ENCODE data around the gene NEDD9. TPM values are rescaled to one million over a fixed set of nuclear protein-coding genes. Genes with fewer than 3 reads are reported as not detected.

The NEDD9 gene
- polyA plus RNA-seq, 3 donors, result 18.2 to 35.9 (median 33.0) TPM

DNA sequence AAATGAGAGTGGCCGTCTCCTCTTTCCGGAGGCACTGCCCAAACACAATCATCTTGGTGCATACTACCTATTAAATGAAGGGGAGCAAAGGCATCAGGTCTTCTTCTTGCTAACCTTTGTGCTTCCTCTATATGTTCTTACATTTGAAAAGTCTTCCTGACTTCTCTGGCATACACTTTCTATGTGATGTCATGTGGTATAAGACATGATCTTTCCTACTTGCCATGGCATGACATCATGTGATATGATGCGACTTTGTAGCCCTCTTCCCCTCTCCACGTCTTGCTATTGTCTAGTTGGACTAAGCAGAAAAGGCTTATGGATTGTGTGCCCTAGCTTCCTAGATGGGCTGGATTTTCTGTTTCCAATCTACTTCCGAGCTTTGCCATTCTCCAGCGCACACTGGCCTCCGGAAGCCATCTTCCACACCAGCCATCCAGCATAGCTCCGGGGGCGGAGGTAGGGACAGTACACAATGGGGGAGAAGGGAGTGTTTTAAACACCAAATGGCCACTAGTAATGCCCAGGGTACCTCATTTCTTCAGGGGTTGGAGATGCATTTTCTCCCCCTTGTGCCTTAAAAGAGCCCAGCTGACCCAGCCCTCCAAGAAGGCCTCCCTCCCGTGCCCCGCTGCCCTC lies 8.8 kb upstream of the NEDD9 start:
- Histone ChIP-seq H3K4me3 (replicated peaks in 1 of 3; ENCODE audit: low read depth in 2 of 3, low read length in 3 of 3) (no peak overlapping the region), H3K27ac (ENCODE audit: low read depth in 1 of 2, low read length in 2 of 2) (no peak overlapping the region), H3K27me3 (ENCODE audit: control insufficient read depth in 2 of 2, insufficient read depth in 2 of 2, low read length in 2 of 2) (no peaks in the 10 kb centered on the region), H3K4me1 (ENCODE audit: control insufficient read depth in 1 of 2, insufficient read depth in 2 of 2, low read length in 2 of 2) (peaks cover 7 to 10% of the 10 kb centered on the region in 2 donors), H2AFZ (ENCODE audit: insufficient read depth, low read depth, low read length, poor library complexity, severe bottlenecking) (no peak overlapping the region), H3K4me2 (replicated peaks; ENCODE audit: extremely low read depth, low read length, poor library complexity, severe bottlenecking) (no peak overlapping the region), H3K79me2 (ENCODE audit: insufficient read depth, low read length) (no peaks in the 10 kb centered on the region), H3K36me3 (replicated peaks in 1 of 2; ENCODE audit: control insufficient read depth in 1 of 2, insufficient read depth in 2 of 2, low read length in 2 of 2) (peaks cover 3 to 16% of the 10 kb centered on the region in 2 donors), H3K9me3 (replicated peaks in 1 of 2; ENCODE audit: control insufficient read depth in 1 of 2, insufficient read depth in 1 of 2, low read length in 2 of 2) (no peaks in the 10 kb centered on the region), H3K9ac (ENCODE audit: insufficient read depth, low read length, poor library complexity, severe bottlenecking) (no peak overlapping the region), H4K20me1 (ENCODE audit: insufficient read depth, low read length) (peaks cover 6% of the 10 kb centered on the region)
- H3K9me3 Mint-ChIP-seq, result peaks cover 0 to 2% (median 0%) of the 10 kb centered on the region in 7 donors
- no peak overlapping the region for H3K4me3 Mint-ChIP-seq
- H3K27me3 Mint-ChIP-seq (ENCODE audit: low read depth in 3 of 3), result peaks cover 0 to 2% (median 2%) of the 10 kb centered on the region in 3 donors
- WGBS (ENCODE audit: insufficient coverage), result 100% methylated on average over 2 of the region's 11 CpGs
- TF ChIP-seq, protein P1, sequence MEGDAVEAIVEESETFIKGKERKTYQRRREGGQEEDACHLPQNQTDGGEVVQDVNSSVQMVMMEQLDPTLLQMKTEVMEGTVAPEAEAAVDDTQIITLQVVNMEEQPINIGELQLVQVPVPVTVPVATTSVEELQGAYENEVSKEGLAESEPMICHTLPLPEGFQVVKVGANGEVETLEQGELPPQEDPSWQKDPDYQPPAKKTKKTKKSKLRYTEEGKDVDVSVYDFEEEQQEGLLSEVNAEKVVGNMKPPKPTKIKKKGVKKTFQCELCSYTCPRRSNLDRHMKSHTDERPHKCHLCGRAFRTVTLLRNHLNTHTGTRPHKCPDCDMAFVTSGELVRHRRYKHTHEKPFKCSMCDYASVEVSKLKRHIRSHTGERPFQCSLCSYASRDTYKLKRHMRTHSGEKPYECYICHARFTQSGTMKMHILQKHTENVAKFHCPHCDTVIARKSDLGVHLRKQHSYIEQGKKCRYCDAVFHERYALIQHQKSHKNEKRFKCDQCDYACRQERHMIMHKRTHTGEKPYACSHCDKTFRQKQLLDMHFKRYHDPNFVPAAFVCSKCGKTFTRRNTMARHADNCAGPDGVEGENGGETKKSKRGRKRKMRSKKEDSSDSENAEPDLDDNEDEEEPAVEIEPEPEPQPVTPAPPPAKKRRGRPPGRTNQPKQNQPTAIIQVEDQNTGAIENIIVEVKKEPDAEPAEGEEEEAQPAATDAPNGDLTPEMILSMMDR (IDR thresholded peaks at IDR 0.05), result no peak
- H3K27ac Mint-ChIP-seq, result no peak overlapping the region
- peaks cover 36 to 52% of the 10 kb centered on the region in 2 donors for H3K36me3 Mint-ChIP-seq
- H3K4me1 Mint-ChIP-seq, result peaks cover 10% of the 10 kb centered on the region
- intact Hi-C loops (cut with micrococcal nuclease), result loop anchor here in 1 of 2 donors (10.0 kb wide), 1 partner anchor 54 kb away; no protein-coding TSS in a partner anchor
- no peak for DNase-seq

GRCh38 chr6:11237956-11238355 lies 5.5 kb upstream of the NEDD9 start:
- H3K4me2 ChIP-seq (replicated peaks; ENCODE audit: extremely low read depth, low read length, poor library complexity, severe bottlenecking), result no peak overlapping the region
- TF ChIP-seq, protein P1 (IDR thresholded peaks at IDR 0.05), result no peak
- H4K20me1 ChIP-seq (ENCODE audit: insufficient read depth, low read length), result peaks cover 4% of the 10 kb centered on the region
- H3K4me1 Mint-ChIP-seq, result peaks cover 33% of the 10 kb centered on the region
- H2AFZ ChIP-seq (ENCODE audit: insufficient read depth, low read depth, low read length, poor library complexity, severe bottlenecking), result no peak overlapping the region
- H3K9ac ChIP-seq (ENCODE audit: insufficient read depth, low read length, poor library complexity, severe bottlenecking), result no peak overlapping the region
- H3K79me2 ChIP-seq (ENCODE audit: insufficient read depth, low read length), result no peaks in the 10 kb centered on the region
- WGBS (ENCODE audit: insufficient coverage), result 100% methylated on average over 3 of the region's 4 CpGs
- intact Hi-C loops (cut with micrococcal nuclease), result loop anchor here in 1 of 2 donors (10.0 kb wide), 1 partner anchor 337 kb away; no protein-coding TSS in a partner anchor
- H3K4me3 ChIP-seq (replicated peaks in 1 of 3; ENCODE audit: low read depth in 2 of 3, low read length in 3 of 3), result no peak overlapping the region
- H3K4me3 Mint-ChIP-seq, result no peak overlapping the region
- H3K27me3 Mint-ChIP-seq (ENCODE audit: low read depth in 3 of 3), result peaks cover 0 to 2% (median 2%) of the 10 kb centered on the region in 3 donors
- H3K36me3 Mint-ChIP-seq, result peaks cover 27 to 44% of the 10 kb centered on the region in 2 donors
- H3K4me1 ChIP-seq (ENCODE audit: control insufficient read depth in 1 of 2, insufficient read depth in 2 of 2, low read length in 2 of 2), result peaks cover 22 to 29% of the 10 kb centered on the region in 2 donors
- H3K27ac Mint-ChIP-seq, result peak overlapping the region in 1 of 7 donors; percentile 35
- no peaks in the 10 kb centered on the region for H3K27me3 ChIP-seq (ENCODE audit: control insufficient read depth in 2 of 2, insufficient read depth in 2 of 2, low read length in 2 of 2)
- no peaks in the 10 kb centered on the region for H3K9me3 ChIP-seq (replicated peaks in 1 of 2; ENCODE audit: control insufficient read depth in 1 of 2, insufficient read depth in 1 of 2, low read length in 2 of 2)
- H3K36me3 ChIP-seq (replicated peaks in 1 of 2; ENCODE audit: control insufficient read depth in 1 of 2, insufficient read depth in 2 of 2, low read length in 2 of 2), result peaks cover 0 to 11% of the 10 kb centered on the region in 2 donors
- H3K9me3 Mint-ChIP-seq, result peaks cover 0 to 2% (median 0%) of the 10 kb centered on the region in 7 donors
- no peak for DNase-seq
- H3K27ac ChIP-seq (ENCODE audit: low read depth in 1 of 2, low read length in 2 of 2), result no peak overlapping the region

Data from CD14-positive monocyte (primary cell).